Peyer's patch (tissue), 4 donors: ENCODE data around the gene UBE2V1. TPM values are rescaled to one million over a fixed set of nuclear protein-coding genes. Genes with fewer than 3 reads are reported as not detected.

Experiments used
- DNase-seq, 3 donors: peaks; one replicate each; pipeline ENCODE4 v3.0.0-alpha.2; 2017 to 2019
- H3K27ac ChIP-seq, 4 donors: fragments of 200-600 bp; sonication (generic); one replicate each; pipeline ENCODE4 v1.5.1; 2016 to 2019
- H3K27me3 ChIP-seq, 2 donors: fragments of 200-600 bp; sonication (generic); one replicate each; pipeline ENCODE4 v1.5.1; 2019
- H3K36me3 ChIP-seq, 3 donors: fragments of 200-600 bp; sonication (generic); one replicate each; pipeline ENCODE4 v1.5.1; 2016 to 2019
- H3K4me1 ChIP-seq, 4 donors: fragments of 200-600 bp; sonication (generic); one replicate each; pipeline ENCODE4 v1.5.1; 2016 to 2019
- H3K4me3 ChIP-seq, 4 donors: fragments of 200-600 bp; sonication (generic); 1 replicate in 3 of 4; 2 replicates in 1 of 4; pipeline ENCODE4 v1.5.1; 2016 to 2019; ENCODE audit warnings: mild to moderate bottlenecking in 1 of 4
- H3K9me3 ChIP-seq, 4 donors: fragments of 200-600 bp; sonication (generic); one replicate each; pipeline ENCODE4 v1.5.1; 2016 to 2019; ENCODE audit warnings: mild to moderate bottlenecking in 1 of 4
- CTCF ChIP-seq, 6 experiments: fragments of 450-650 bp in 4 of 6; fragments of 200-600 bp in 2 of 6; sonication (generic) in 1 of 6; IDR thresholded peaks; one replicate each; pipeline ENCODE4 v1.5.1; 2017 to 2019; ENCODE audit warnings: antibody characterized with exemption in 6 of 6, mild to moderate bottlenecking in 3 of 6, moderate library complexity in 1 of 6
- POLR2A ChIP-seq, 2 donors: fragments of 450-650 bp; IDR thresholded peaks; one replicate each; pipeline ENCODE4 v1.5.1; 2017; ENCODE audit warnings: antibody characterized with exemption in 2 of 2, mild to moderate bottlenecking in 2 of 2, moderate library complexity in 2 of 2
- total RNA-seq, 4 donors: library from RNA; depleted of rRNA; stranded (reverse); fragments of >200 nt; gene quantifications; one replicate each; pipeline ENCODE4 v1.1.0, GENCODE V29; 2016

Gene UBE2V1
- total RNA-seq, 4 donors from 2014 or later: 94.4 to 111 (median 105) TPM

DNA sequence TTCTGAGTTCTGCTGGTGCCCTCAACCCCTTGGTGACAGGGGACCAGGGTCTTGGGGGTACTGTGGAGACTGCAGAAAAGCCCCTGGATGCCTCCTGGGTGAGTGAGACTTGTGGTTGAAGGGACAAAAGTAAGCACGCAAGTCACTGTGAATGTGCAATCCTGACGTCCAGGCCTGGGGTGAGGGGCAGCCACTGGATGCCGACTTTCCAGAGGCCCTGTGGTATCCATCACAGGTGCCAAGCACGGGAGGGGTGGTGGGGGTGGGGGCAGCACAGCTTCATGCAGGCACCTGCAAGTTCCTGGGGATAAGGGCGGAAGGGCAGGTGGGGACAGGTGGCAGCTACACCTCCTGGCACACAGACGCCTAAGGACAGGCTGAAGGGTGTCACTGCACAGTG, 20.1 kb upstream of the UBE2V1 start:
- H3K27me3 ChIP-seq: no peaks in the 10 kb centered on the region
- peaks cover 0 to 52% (median 0%) of the 10 kb centered on the region in 3 donors for H3K36me3 ChIP-seq
- no peak overlapping the region for H3K27ac ChIP-seq
- TF ChIP-seq POLR2A (IDR thresholded peaks at IDR 0.05) (no peak), CTCF (IDR thresholded peaks at IDR 0.05) (no peak)
- no peak for DNase-seq
- peaks cover 0 to 17% (median 0%) of the 10 kb centered on the region in 4 donors for H3K4me1 ChIP-seq
- H3K4me3 ChIP-seq: no peak overlapping the region
- H3K9me3 ChIP-seq: no peaks in the 10 kb centered on the region

DNA sequence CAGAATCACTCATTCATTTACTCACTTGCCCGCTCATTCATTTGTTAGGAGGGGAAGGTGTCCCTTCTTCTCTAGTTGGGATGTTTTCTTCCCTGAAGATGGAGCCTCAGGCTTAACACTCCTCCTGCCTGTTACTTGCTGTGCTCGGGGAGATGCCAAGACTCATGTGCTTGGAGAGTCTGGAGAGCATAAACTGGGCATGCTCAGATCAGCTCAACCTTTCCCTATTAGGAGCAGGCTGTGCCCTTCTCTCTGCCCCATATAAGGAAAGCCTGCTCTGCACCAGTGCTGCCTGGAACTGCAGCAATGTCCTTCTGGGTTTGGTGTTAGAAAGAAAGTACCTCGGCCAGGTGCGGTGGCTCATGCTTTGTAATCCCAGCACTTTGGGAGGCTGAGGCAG, 18.0 kb upstream of the UBE2V1 start:
- H3K27ac ChIP-seq: peak overlapping the region in 1 of 4 donors; percentile 35
- H3K9me3 ChIP-seq: no peaks in the 10 kb centered on the region
- DNase-seq: no peak
- TF ChIP-seq CTCF (IDR thresholded peaks at IDR 0.05) (no peak), POLR2A (IDR thresholded peaks at IDR 0.05) (no peak)
- H3K36me3 ChIP-seq: peaks cover 0 to 67% (median 0%) of the 10 kb centered on the region in 3 donors
- peaks cover 0 to 18% (median 0%) of the 10 kb centered on the region in 4 donors for H3K4me1 ChIP-seq
- no peak overlapping the region for H3K4me3 ChIP-seq
- H3K27me3 ChIP-seq: no peaks in the 10 kb centered on the region

GRCh38 chr20:50130356-50130723, 17.4 kb upstream of the UBE2V1 start:
- peaks cover 0 to 73% (median 0%) of the 10 kb centered on the region in 3 donors for H3K36me3 ChIP-seq
- TF ChIP-seq CTCF (IDR thresholded peaks at IDR 0.05): no peak
- no peak for TF ChIP-seq POLR2A (IDR thresholded peaks at IDR 0.05)
- H3K27ac ChIP-seq: peak overlapping the region in 1 of 4 donors; percentile 35

GRCh38 chr20:50129662-50130355, 16.9 kb upstream of the UBE2V1 start:
- H3K27ac ChIP-seq: peak overlapping the region in 1 of 4 donors; percentile 35
- H3K4me3 ChIP-seq: no peak overlapping the region
- TF ChIP-seq CTCF (IDR thresholded peaks at IDR 0.05) (no peak), POLR2A (IDR thresholded peaks at IDR 0.05) (no peak)
- peaks cover 0 to 18% (median 0%) of the 10 kb centered on the region in 4 donors for H3K4me1 ChIP-seq
- DNase-seq: no peak
- peaks cover 0 to 73% (median 0%) of the 10 kb centered on the region in 3 donors for H3K36me3 ChIP-seq
- H3K27me3 ChIP-seq: no peaks in the 10 kb centered on the region
- no peaks in the 10 kb centered on the region for H3K9me3 ChIP-seq

More at GRCh38 chr20:50130356-50130723, 17.4 kb upstream of the UBE2V1 start:
- H3K27me3 ChIP-seq: no peaks in the 10 kb centered on the region
- H3K9me3 ChIP-seq: no peaks in the 10 kb centered on the region
- DNase-seq: no peak
- H3K4me3 ChIP-seq: no peak overlapping the region
- H3K4me1 ChIP-seq: peaks cover 0 to 18% (median 0%) of the 10 kb centered on the region in 4 donors

DNA sequence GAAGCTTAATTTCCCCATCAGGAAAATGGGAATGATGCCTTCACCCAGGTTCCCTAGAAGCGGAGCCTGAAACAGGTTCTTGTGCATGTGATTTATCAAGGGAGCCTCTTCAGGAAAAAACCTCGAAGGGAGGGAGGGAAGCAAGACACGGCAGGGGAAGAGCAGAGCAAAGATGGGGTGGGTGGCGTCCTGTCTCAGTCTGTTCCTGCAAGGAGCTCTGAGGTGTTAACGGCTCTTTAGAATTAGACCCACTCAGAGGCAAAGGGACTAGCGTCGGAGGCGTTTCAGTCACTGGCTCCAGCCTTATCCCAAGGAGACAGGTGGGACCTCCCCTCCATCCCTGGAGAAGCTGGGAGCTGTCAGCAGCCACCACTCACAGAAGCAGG, 15.6 kb upstream of the UBE2V1 start:
- Histone ChIP-seq H3K36me3 (peaks cover 0 to 69% (median 0%) of the 10 kb centered on the region in 3 donors), H3K27ac (no peak overlapping the region), H3K9me3 (no peaks in the 10 kb centered on the region), H3K27me3 (no peaks in the 10 kb centered on the region), H3K4me1 (peaks cover 0 to 14% (median 0%) of the 10 kb centered on the region in 4 donors), H3K4me3 (no peak overlapping the region)
- no peak for DNase-seq
- TF ChIP-seq POLR2A (IDR thresholded peaks at IDR 0.05): no peak
- no peak for TF ChIP-seq CTCF (IDR thresholded peaks at IDR 0.05)
